GM19372 (cell line): ENCODE measurements around the gene TIMM13.
A peak's percentile ranks its signal among the peaks of the same experiment; 100 is the strongest.
"Not testable (repeated sequence)": the region's sequence is repeated elsewhere in the genome, so short reads cannot be mapped to it uniquely, and the experiment has no call there.

Source experiments
- ATAC-seq: cut with Tn5 transposase; IDR thresholded peaks from one replicate; pipeline ENCODE4 v1.9.1; 2021; ENCODE audit warnings: mild to moderate bottlenecking, low read depth, moderate library complexity; ENCODE audit not compliant: unreplicated experiment

The TIMM13 gene

GRCh38 chr19:2432131-2432848, 4.9 kb upstream of the TIMM13 start:
- no peak for ATAC-seq

- no peak for ATAC-seq
Observed at GRCh38 chr19:2431318-2432055, 4.1 kb upstream of the TIMM13 start.

GRCh38 chr19:2429917-2430535, 2.6 kb upstream of the TIMM13 start:
- no peak for ATAC-seq

GRCh38 chr19:2428756-2429711, 1.6 kb upstream of the TIMM13 start:
- no peak for ATAC-seq

- no peak for ATAC-seq
Observed at GRCh38 chr19:2428321-2428690, 920 bp upstream of the TIMM13 start.

- peak; percentile 6 for ATAC-seq
Observed at GRCh38 chr19:2426611-2427428, 566 bp downstream of the TIMM13 start.

GRCh38 chr19:2425622-2426581, 1.5 kb downstream of the TIMM13 start:
- ATAC-seq: no peak

- no peak for ATAC-seq
Observed at GRCh38 chr19:2424686-2425621, 2.4 kb downstream of the TIMM13 start.

- ATAC-seq: no peak
Observed at GRCh38 chr19:2423915-2424685, 3.3 kb downstream of the TIMM13 start.

- ATAC-seq: no peak
Observed at GRCh38 chr19:2423071-2423914, 4.1 kb downstream of the TIMM13 start.

- ATAC-seq: no peak
Observed at GRCh38 chr19:2421581-2422306, 5.6 kb downstream of the TIMM13 start.

- ATAC-seq: no peak
Observed at GRCh38 chr19:2420490-2420889, 6.9 kb downstream of the TIMM13 start.

GRCh38 chr19:2419754-2420153, 7.6 kb downstream of the TIMM13 start:
- no peak for ATAC-seq

- ATAC-seq: no peak
Observed at GRCh38 chr19:2417881-2418406, 9.4 kb downstream of the TIMM13 start.

- ATAC-seq: not testable (repeated sequence)
Observed at GRCh38 chr19:2417436-2417835, 9.9 kb downstream of the TIMM13 start.
